GM19468 (cell line): Measurements from ENCODE around the gene NFS1.
A peak's percentile ranks its signal among the peaks of the same experiment; 100 is the strongest.
"Not testable (repeated sequence)": the region's sequence is repeated elsewhere in the genome, so short reads cannot be mapped to it uniquely, and the experiment has no call there.

Source experiments
- ATAC-seq: cut with Tn5 transposase; IDR thresholded peaks from one replicate; pipeline ENCODE4 v1.9.1; 2021; ENCODE audit warnings: mild to moderate bottlenecking, moderate library complexity, moderate number of reproducible peaks; ENCODE audit not compliant: unreplicated experiment; ENCODE audit errors: extremely low read depth

Gene NFS1

GRCh38 chr20:35685368-35685767 is 13.8 kb downstream of the NFS1 start:
- not testable (repeated sequence) for ATAC-seq

GRCh38 chr20:35681960-35682359 is 17.2 kb downstream of the NFS1 start:
- no peak for ATAC-seq

- no peak for ATAC-seq
Measured at GRCh38 chr20:35680452-35681183, 18.5 kb downstream of the NFS1 start.

- ATAC-seq, result no peak
Measured at GRCh38 chr20:35674921-35675320, 24.2 kb downstream of the NFS1 start.

- ATAC-seq, result no peak
Measured at GRCh38 chr20:35673884-35674283, 25.3 kb downstream of the NFS1 start.

- ATAC-seq, result no peak
Measured at GRCh38 chr20:35669681-35670080, 29.5 kb downstream of the NFS1 start.

GRCh38 chr20:35669221-35669620 is 29.9 kb downstream of the NFS1 start:
- ATAC-seq, result no peak

- no peak for ATAC-seq
Measured at GRCh38 chr20:35665949-35666288, 33.2 kb downstream of the NFS1 start.

GRCh38 chr20:35664466-35665206 is 34.5 kb downstream of the NFS1 start, which contains the start of the genes CPNE1 and RBM12:
TSS of gene CPNE1 (minus strand) at chr20:35664900. CDS start at chr20:35632923, 31,977 bp downstream.
TSS of gene RBM12 (minus strand) at chr20:35664900. CDS start at chr20:35655322, 9,578 bp downstream.
- peak; percentile 55 for ATAC-seq

- peak; percentile 16 for ATAC-seq
Measured at GRCh38 chr20:35663516-35664465, 35.4 kb downstream of the NFS1 start.

GRCh38 chr20:35662551-35662950 is 36.6 kb downstream of the NFS1 start:
- ATAC-seq, result no peak

GRCh38 chr20:35661908-35662307 is 37.2 kb downstream of the NFS1 start:
- no peak for ATAC-seq

GRCh38 chr20:35661053-35661452 is 38.1 kb downstream of the NFS1 start:
- ATAC-seq, result no peak

GRCh38 chr20:35660122-35660937 is 38.8 kb downstream of the NFS1 start:
- no peak for ATAC-seq

- no peak for ATAC-seq
Measured at GRCh38 chr20:35657271-35657670, 41.9 kb downstream of the NFS1 start.

GRCh38 chr20:35654415-35654814 is 44.7 kb downstream of the NFS1 start:
- ATAC-seq, result no peak

- no peak for ATAC-seq
Measured at GRCh38 chr20:35653893-35654292, 45.3 kb downstream of the NFS1 start.

GRCh38 chr20:35653430-35653734 is 45.8 kb downstream of the NFS1 start:
- ATAC-seq, result no peak

GRCh38 chr20:35652641-35653429 is 46.3 kb downstream of the NFS1 start:
- ATAC-seq, result no peak
